GM19238 (cell line): ENCODE data around the gene TMPRSS11F.
"Not testable (repeated sequence)": the region's sequence is repeated elsewhere in the genome, so short reads cannot be mapped to it uniquely, and the experiment has no call there.

Source experiments
- DNase-seq: peaks from one replicate; pipeline ENCODE4 v3.0.0; 2011; ENCODE audit warnings: low spot score; ENCODE audit not compliant: insufficient read length

Gene TMPRSS11F

DNA sequence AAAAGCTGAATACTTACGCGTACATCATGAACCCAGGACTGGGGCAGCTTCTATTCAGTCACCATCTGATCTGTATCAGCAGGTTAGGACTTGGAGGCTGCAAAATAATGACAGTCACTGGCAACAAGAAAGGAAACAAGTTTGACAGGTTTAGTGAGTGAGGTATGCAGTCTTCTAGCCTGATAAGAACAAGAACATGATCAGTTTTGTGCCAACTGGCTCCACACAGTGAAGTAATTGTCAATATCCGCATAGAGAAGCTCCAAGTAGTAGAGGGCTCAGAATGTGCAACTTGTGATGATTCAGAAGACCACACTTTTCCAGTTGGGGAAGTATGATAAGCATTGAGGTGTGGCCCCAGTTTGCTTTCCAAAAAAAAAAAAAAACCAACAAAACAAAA is at the start of gene TMPRSS11F:
Gene TMPRSS11F (minus strand): TSS at position 77 of the 400 bp plus-strand sequence. CDS start 49 bp downstream, at position 28.
- no peak for DNase-seq

DNA sequence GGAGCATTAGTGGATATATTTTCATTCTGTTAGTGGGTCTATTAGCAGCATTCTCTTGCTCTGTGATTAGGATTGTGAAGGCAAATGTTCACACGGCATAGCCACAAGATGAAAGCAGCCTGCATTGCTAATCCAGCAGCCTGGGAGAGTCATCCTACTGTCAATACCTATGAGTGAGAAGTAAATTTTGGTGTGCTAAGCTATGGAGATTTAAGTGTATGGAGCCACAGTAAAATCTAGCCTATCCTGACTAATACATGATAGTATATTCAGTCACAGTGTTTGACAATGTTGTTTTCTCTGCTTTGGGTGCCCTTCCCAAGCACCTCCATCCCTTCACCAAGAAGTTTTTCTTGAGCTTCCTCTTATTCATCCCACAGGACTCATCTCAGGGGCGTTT is 47.2 kb upstream of the TMPRSS11F start:
- DNase-seq: no peak

DNA sequence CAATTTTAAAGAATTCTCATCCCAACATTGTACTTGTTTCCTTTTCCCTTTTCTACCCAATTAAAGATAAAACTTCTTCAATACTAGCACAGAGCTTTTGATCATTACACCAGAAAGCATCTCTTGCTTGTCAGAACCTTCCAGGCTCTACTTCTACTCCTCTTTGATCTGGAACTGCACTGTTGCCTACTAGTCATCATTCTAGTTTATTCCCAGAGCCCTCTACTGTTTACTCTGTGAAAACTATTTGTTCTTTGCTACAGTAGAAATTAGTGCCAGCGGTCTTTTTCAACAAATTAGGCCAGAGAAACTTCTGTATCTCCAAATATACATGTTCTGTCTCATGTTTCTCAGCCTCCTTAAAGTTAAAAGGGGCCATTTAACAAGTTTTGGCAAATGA is 46.8 kb upstream of the TMPRSS11F start:
- DNase-seq: no peak

DNA sequence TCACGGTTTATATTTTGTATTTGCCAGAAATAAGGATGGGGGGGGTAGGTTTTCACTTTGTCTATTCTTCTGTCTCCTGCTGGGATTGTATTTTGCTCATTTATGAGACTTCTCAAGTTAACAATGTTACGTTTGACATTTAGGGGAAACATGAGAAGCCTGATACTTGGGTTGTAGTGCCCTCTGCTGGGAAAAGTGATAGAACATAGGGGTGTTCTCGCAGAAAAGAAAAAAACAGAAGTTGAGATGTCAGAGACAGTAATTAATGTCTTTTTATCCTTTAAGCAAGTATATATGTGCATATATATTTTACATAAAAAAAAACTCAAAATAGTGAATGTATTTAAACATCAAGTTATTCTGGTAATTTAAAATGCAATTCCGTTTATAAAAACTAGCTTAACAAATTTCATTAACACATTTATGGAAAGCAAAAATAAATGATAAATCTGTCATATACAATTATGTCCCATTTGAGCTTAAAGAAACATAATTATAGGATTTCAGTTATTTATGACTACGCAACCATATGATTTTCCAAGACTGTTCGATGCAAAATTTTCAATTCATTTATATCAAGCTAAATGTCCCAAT is 46.0 kb upstream of the TMPRSS11F start:
- peak; percentile 7 for DNase-seq

DNA sequence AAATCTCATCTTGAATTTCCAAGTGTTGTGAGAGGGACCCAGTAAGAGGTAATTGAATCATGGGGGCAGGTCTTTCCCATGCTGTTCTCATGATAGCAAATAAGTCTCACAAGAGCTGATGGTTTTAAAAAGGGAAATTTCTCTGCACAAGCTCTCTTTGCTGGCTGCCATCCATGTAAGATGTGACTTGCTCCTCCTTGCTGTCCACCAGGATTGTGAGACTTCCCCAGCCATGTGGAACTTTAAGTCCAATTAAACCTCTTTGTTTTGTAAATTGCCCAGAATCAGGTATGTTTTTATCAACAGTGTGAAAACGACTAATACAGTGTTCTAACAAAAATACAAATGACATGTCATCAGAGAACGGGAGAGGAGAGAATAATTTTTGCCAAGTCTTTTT is 44.7 kb upstream of the TMPRSS11F start:
- not testable (repeated sequence) for DNase-seq

DNA sequence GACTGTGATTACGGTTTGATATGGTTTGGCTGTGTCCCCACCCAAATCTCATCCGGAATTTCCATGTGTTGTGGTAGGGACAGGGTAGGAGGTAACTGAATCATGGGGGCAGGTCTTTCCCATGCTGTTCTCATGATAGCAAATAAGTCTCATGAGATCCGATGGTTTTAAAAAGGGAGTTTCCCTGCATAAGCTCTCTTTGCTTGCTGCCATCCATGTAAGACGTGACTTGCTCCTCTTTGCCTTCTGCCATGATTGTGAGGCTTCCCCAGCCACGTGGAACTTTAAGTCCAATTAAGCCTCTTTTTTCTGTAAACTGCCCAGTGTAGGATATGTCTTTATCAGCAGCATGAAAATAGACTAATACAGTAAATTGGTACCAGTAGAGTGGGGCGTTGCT is 42.5 kb upstream of the TMPRSS11F start:
- DNase-seq: not testable (repeated sequence)

DNA sequence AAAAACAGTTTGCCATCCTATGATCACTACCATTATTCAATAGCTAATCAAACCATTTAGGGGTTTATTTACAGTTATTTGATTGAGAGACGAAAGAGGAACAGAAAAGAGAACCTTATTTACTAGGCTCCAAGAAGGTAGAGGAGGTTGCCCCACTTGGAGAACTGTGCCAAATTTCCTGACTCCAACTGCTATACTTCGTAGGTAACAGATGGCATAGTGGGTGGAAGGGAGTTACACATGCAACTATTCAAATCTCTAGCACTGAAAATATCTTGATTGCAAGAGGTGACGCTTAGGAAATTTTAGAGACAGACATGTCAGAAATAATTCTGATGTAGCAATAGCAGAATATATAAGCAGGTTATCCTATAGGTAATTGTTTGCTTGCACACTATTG is 38.0 kb upstream of the TMPRSS11F start:
- DNase-seq: no peak

DNA sequence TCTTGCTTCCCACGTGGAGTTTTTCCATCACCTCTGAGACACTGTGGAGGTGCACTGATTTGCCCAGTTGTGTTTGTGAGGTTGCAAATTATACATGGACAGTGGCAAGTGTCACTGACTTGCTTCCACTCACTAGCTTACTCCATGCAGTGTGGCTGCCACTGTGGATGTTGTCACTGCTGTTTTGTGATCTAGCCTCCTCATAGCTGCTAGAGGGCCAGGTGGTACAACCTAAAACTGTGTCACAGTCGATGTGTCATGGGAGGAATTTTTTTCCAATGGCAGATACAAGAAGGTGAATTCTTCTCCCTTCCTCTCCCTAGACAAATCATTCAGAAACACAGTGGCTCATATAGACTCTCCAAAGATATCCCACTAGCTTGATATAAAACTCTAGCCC is 37.5 kb upstream of the TMPRSS11F start:
- no peak for DNase-seq

DNA sequence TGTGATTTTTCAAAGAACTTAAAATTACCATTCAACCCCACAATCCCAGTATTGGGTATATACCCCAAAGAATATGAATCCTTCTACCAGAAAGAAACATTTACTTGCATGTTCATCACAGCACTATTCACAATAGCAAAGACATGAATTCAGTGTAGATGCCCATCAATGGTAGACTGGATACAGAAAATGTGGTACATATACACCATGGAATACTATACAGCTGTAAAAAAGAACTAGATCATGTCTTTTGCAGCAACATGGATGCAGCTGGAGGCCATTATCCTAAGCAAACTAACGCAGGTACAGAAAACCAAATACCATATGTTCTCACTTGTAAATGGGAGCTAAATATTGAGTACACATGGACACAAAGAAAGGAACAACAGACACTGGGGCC is 34.1 kb upstream of the TMPRSS11F start:
- no peak for DNase-seq

DNA sequence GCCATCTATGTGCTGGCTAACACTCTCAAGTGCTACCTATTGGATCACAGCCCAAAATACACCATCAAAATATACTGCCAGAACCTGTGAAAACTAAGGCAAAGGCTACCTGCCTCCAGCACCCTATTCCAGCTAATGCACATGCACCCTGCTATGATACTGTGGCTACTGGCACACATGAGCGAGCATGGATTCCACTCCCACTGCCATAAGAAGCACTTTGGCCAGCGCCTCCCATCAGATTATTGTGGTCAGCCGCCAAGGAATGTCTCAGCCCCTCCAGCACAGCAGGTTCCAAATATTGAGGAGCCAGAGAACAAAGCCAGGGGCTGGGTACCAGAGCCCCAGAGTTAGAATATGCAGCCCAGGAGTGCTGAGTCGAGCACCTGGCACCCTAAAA is 32.5 kb upstream of the TMPRSS11F start:
- DNase-seq: no peak

DNA sequence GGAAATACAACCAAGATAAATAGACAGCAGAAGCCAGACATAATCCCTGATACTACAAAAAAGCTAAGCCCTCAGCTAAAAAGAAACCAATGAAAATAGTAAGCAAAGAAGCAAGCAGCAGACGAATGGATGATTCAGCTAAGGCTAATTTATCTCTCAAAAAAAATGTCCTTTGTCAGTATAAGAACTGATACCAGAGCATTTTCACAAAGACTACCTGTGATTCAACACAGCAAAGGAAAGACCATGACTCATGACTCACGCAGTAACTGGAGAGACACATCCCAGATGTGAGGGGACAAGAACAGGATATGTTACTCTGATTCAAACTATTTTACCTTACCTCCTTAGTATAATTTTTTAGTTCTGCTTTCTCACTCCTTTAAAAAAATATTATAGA is 22.7 kb upstream of the TMPRSS11F start:
- no peak for DNase-seq

DNA sequence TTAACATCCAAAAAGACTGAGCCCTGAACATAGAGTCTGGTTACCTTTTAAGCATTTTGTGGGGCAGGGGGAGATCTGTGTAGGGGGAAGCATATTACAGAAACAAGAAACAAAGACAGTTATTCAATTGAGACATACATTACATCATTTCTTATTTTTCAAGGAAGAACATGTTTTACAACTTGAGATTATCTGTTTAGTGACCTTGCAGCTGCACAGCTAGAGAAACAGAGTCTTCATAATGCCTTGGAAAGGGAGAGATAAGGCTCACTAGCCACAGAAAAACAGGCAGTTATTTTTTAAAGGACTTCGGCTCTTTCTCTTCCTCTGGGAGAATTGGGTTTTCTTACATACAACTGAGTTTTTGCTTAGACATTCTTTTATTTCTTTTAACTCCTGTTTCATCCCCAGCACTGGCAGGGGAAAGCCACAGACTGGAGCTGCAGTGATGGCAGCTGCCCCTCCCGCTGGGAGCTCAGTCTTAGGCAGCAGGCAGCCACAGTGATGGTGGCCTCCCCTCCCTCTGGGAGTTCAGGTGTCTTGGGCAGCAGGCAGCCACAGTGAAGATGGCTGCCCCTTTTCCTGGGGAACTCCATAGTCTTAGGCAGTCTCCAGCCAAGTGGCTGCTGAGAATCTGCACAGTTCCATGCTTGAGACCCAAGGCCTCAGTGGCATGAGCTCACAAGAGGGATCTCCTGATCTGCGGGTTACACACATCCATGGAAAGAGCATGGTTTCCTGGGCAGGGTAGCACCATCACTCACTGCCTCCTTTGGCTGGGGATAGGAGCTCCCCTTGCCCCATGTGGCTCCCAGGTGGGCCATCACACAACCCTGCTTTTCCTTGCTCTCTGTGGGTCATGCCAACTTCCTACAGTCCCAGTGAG is 19.4 kb upstream of the TMPRSS11F start:
- no peak for DNase-seq

DNA sequence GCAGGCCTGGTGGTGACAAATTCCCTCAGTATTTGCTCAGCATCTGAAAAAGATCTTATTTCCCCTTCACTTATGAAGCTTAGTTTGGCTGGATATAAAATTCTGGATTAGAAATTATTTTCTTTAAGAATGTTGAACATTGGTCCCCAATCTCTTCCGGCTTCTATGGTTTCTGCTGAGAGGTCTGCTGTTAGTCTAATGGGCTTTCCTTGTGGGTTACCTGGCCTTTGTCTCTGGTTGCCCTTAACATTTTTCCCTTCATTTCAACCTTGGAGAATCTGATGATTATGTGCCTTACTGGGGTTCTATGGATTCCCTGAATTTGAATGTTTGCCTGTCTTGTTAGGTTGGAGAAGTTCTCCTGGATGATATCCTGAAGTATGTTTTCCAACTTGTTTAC is 17.4 kb upstream of the TMPRSS11F start:
- no peak for DNase-seq

DNA sequence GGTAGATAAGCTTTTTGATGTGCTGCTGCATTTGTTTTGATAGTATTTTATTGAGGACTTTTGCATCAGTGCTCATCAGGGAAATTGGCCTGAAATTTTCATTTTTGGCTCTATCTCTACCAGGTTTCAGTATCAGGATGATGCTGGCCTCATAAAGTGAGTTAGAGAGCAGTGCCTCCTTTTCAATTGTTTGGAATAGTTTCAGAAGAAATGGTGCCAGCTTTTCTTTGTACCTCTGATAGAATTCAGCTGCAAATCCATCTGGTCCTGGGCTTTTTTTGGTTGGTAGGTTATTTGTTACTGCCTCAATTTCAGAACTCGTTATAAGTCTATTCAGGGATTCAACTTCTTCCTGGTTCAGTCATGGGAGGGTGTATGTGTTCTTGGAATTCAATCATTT is 15.6 kb upstream of the TMPRSS11F start:
- no peak for DNase-seq

DNA sequence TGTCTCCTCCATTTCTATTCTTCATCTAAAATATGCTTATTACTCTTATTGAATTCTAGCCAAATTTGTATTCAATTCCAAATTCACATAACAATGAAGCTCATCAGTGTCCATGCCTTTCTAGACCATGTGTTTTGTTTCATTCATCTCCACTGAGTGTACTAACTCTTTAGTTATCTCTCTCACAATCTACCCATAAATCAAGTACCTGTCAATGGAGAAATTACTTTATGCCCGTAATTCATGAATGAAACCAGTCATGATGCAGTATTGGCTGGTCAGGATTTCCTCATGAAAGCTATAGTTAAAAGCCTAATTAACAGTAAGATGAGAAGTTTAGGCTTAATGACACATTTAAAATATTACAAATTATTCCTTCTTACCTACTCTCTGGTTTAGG is 12.2 kb upstream of the TMPRSS11F start:
- no peak for DNase-seq

DNA sequence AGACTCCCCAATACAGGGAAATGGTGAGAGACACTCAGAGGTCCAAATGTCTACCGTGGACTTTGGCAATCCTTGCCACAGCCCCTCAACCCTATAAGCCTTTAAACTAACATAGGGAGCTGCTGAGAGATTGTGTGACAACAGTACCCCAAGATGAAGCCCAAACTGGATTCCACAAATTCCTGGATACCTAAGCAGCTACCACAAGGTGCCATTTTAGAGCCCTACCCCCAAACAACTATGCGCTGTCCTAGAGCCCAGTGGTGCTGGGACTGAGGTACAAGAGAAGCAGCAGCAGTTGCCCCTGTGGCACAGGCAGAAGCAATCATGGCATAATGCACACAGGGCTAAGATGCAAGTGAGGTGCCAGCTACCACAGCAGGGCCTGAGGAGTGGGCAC is 2.7 kb upstream of the TMPRSS11F start:
- no peak for DNase-seq

DNA sequence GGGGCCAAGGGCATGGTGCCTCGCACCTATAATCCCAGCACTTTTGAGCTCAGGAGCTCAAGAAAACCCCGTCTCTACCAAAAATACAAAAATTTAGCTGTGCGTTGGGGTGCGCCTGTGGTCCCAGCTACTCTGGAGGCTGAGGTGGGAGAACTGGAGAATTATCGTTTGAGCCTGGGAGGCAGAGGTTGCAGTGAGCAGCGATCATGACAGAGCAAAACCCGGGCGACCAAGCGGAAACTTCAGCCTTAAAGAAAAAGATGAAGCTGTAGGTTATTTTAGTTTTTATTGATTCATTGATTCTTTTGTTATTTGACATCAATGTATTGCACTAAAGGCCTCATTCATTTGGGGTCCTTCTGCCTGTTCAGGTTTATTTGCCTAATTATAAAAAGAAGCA is 5.4 kb downstream of the TMPRSS11F start:
- no peak for DNase-seq

DNA sequence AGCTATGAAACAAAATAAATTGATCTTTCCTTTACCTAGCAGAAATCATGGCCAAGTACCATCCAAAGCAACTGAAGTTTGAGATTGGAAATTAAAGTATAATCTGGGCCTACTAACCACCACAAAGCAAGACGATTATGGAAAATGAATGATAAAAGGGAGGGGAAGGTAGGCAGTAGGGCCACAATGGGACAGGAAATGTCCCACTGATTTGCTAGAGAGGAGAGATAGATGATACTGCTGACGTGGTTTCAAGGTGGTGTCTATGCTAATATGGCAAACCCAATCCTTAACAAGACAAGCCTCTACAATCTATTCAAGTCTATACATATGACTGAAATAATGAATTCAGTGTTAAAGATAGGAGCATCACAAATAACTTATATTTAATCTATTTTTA is 6.1 kb downstream of the TMPRSS11F start:
- no peak for DNase-seq

DNA sequence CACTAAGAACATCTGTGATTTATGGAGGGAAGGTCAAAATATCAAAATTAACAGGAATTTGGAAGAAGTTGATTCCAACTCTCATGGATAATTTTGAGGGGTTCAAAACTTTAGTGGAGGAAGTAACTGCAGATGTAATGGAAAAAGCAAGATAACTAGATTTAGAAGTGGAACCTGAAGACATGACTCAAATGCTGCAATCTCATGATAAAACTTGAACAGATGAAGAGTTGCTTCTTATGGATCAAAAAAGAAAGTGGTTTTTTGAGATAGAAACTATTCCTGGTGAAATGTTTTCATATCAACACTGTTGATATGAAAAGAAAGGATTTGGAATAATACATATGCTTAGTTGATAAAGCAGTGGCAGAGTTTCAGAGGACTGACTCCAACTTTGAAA is 9.7 kb downstream of the TMPRSS11F start:
- no peak for DNase-seq

DNA sequence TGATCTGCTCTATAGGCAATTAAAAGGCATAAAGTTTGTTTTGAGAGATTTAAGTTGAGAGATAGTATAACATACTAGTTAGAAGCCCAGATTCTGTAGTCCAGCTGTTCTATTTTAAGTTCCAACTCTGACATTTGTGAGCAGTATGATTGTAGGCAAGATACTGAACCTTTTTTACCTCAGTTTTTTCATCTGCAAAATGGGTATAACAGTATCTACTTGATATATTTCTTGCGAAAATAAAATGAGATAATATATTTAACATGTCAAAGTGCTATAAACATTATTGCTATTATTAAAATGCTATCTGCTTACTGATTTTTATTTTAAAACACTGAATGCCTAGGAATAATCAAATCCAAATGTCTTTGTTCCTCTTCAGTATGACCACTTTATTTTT is 19.2 kb downstream of the TMPRSS11F start:
- no peak for DNase-seq

DNA sequence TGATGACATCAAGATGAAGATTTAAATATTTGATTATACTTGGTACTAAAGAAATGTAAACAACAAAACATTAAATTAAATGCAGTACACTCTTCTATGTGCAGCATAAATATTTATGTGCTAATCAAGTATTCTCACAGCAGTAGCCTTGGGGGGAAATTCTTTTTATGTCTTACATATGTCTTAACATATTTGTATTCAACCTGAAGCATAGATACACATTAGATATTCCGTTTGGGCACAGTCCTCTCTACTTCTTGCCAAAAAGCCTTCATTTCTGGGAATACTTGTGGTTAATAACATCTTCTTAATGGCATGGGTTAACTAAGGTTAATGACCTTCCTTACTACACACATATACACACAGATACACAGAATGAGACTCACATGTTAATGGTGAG is 19.8 kb downstream of the TMPRSS11F start:
- no peak for DNase-seq

DNA sequence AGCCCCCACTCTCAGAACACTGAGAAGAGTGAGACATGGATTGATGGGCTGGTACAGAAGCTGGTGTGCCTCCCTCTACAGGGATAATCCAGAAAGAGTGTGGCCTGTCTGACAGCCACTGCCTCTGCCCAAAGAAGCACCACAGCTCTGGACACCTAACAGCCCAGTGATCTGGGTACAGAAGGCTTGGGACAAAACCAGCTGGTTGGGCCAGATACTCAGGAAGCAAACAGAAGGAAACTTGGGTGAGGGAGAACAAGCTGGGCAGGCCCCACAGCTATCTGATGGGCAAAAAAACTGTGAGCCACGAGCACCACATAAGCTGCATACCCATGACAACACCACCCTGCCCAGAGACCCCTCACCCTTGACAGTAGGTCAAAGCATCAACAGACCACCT is 46.9 kb downstream of the TMPRSS11F start:
- no peak for DNase-seq

DNA sequence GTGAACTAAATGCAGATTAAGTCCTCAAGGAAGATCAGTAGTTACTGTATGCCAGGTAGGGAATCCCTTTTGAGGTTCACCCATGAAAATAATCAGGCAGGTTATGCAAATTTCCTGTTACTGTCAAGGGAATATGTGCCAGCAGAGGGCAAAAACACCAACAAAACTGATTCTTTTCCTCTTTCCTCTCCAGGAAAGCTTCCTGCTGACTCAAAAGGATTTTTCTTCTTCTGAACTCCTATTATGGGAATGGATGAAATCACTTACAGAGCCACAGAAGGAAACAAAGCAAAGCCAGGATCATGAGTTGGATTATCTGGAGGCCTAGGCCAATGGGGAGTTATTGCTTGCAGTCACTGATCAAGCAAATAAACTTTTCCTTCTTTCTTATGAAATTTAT is 49.7 kb downstream of the TMPRSS11F start:
- DNase-seq: no peak
